Naive thymus-derived CD4-positive, alpha-beta T cell (primary cell): ENCODE data around the gene KCTD12. TPM values are rescaled to one million over a fixed set of nuclear protein-coding genes. Genes with fewer than 3 reads are reported as not detected.

ENCODE experiments used
- ATAC-seq: fragments of 150-1000 bp; cut with Tn5 transposase; 2 replicates; pipeline ENCODE4 v1.10.0; 2021; ENCODE audit warnings: mild to moderate bottlenecking, moderate library complexity
- CTCF ChIA-PET: fragments of 350-600 bp; sonication (Branson Sonifier 250); formaldehyde crosslinking; loops from one replicate; lab custom pipeline; 2021; ENCODE audit warnings: antibody characterized with exemption; lab: Charles Lee
- POLR2A ChIA-PET: fragments of 350-600 bp; sonication (Branson Sonifier 250); formaldehyde crosslinking; loops from one replicate; lab custom pipeline; 2021; ENCODE audit warnings: antibody characterized with exemption, inconsistent platforms; lab: Charles Lee
- DNase-seq, 9 donors: peaks; one replicate each; pipeline versions ENCODE4 v3.0.0 to v3.0.0-alpha.2; 2020 to 2022; ENCODE audit warnings: mixed read lengths in 1 of 9
- H3K27ac ChIP-seq: one replicate; pipeline ENCODE4 v1.7.0; 2013; ENCODE audit warnings: mild to moderate bottlenecking, low read depth, low read length, moderate library complexity
- H3K27me3 ChIP-seq, 2 donors: one replicate each; pipeline ENCODE4 v1.7.0; 2013; ENCODE audit warnings: low read length in 2 of 2, mild to moderate bottlenecking in 2 of 2, moderate library complexity in 2 of 2; ENCODE audit not compliant: control insufficient read depth in 2 of 2, insufficient read depth in 2 of 2
- H3K36me3 ChIP-seq, 3 experiments: 1 replicate in 2 of 3; 2 replicates in 1 of 3; pipeline ENCODE4 v1.7.0; 2013; ENCODE audit warnings: low read length in 3 of 3, mild to moderate bottlenecking in 3 of 3, moderate library complexity in 1 of 3; ENCODE audit not compliant: insufficient read depth in 3 of 3, control insufficient read depth in 2 of 3
- H3K4me1 ChIP-seq, 2 donors: one replicate each; pipeline ENCODE4 v1.7.0; 2013; ENCODE audit warnings: low read length in 2 of 2, mild to moderate bottlenecking in 2 of 2, moderate library complexity in 1 of 2; ENCODE audit not compliant: control insufficient read depth in 2 of 2, insufficient read depth in 2 of 2
- H3K4me3 ChIP-seq: 2 replicates; pipeline ENCODE4 v1.7.0; 2013; ENCODE audit warnings: mild to moderate bottlenecking, low read length
- H3K9me3 ChIP-seq, 3 experiments: 1 replicate in 2 of 3; 2 replicates in 1 of 3; pipeline ENCODE4 v1.7.0; 2013; ENCODE audit warnings: low read length in 3 of 3; ENCODE audit not compliant: control insufficient read depth in 2 of 3
- H3K27ac Mint-ChIP-seq, 9 donors: one replicate each; pipeline ENCODE4 v1.8.0; 2020 to 2022; ENCODE audit warnings: mixed read lengths in 9 of 9, mild to moderate bottlenecking in 8 of 9, moderate library complexity in 5 of 9, inconsistent platforms in 2 of 9
- H3K27me3 Mint-ChIP-seq, 5 donors: one replicate each; pipeline ENCODE4 v1.8.0; 2021 to 2022; ENCODE audit warnings: mixed read lengths in 5 of 5, mild to moderate bottlenecking in 1 of 5
- H3K36me3 Mint-ChIP-seq, 5 donors: one replicate each; pipeline ENCODE4 v1.8.0; 2020 to 2022; ENCODE audit warnings: mixed read lengths in 5 of 5, mild to moderate bottlenecking in 3 of 5, inconsistent platforms in 1 of 5
- H3K4me1 Mint-ChIP-seq, 7 donors: one replicate each; pipeline ENCODE4 v1.8.0; 2020 to 2022; ENCODE audit warnings: mixed read lengths in 7 of 7, mild to moderate bottlenecking in 3 of 7, inconsistent platforms in 1 of 7
- H3K4me3 Mint-ChIP-seq, 10 donors: one replicate each; pipeline ENCODE4 v1.8.0; 2020 to 2022; ENCODE audit warnings: mild to moderate bottlenecking in 10 of 10, mixed read lengths in 10 of 10, moderate library complexity in 6 of 10, inconsistent platforms in 2 of 10
- H3K9me3 Mint-ChIP-seq, 11 donors: one replicate each; pipeline ENCODE4 v1.8.0; 2020 to 2022; ENCODE audit warnings: mixed read lengths in 11 of 11, mild to moderate bottlenecking in 4 of 11, inconsistent platforms in 1 of 11, moderate library complexity in 1 of 11
- intact Hi-C, 2 donors: fragments of 100-400 bp; cut with micrococcal nuclease; formaldehyde crosslinking; loops; one replicate each; pipeline ENCODE4 v1.15.1; 2023
- polyA plus RNA-seq, 2 donors: library from polyadenylated mRNA; unstranded; fragments of 300-500 nt; fragmentation: Illumina TruSeq; gene quantifications; one replicate each; pipeline ENCODE4 v1.2.3, GENCODE V29; 2021
- total RNA-seq, 6 experiments: library from RNA in 5 of 6; stranded (reverse) in 5 of 6; gene quantifications; 1 replicate in 5 of 6; 2 replicates in 1 of 6; pipeline ENCODE4 v1.2.3 and lab custom pipeline; 2021 to 2026

KCTD12 gene
- total and polyA plus RNA-seq, 7 experiments from 2014 or later = 0.61 to 48.0 (median 10.2) TPM

DNA sequence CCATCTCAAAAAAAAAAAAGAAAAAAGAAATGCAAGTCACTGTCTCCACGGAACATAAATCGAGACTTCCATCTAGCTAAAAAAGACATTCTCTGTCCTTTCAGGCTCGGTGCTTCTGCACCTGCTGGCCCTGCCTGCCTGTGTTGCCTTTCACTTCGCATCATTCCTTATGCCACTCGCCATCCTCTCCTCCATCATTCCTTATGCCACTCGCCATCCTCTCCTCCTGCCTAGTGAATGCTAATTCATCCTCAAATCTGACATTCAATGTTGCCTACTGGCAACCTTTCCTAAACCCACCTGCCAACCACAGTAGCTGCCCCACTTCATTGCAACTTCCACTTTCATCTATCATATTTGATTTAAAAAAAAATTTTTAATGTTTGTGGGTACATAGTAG, 36.7 kb downstream of the KCTD12 start:
- Mint-ChIP-seq H3K27me3 (peaks cover 0 to 2% (median 0%) of the 10 kb centered on the region in 5 donors), H3K4me1 (peaks cover 0 to 2% (median 0%) of the 10 kb centered on the region in 7 donors)

GRCh38 chr13:76848596-76848995, 37.6 kb downstream of the KCTD12 start:
- intact Hi-C loops = no loop called here
- H3K4me3 ChIP-seq = no peak overlapping the region
- Mint-ChIP-seq H3K4me1 (peaks cover 0 to 2% (median 0%) of the 10 kb centered on the region in 7 donors), H3K36me3 (no peaks in the 10 kb centered on the region), H3K9me3 (no peaks in the 10 kb centered on the region), H3K27ac (no peak overlapping the region), H3K27me3 (peaks cover 0 to 2% (median 0%) of the 10 kb centered on the region in 5 donors), H3K4me3 (no peak overlapping the region)
- no peaks in the 10 kb centered on the region for H3K36me3 ChIP-seq
- POLR2A ChIA-PET = interaction anchor here (0.8 to 1.4 kb wide), 2 partner anchors 20 to 38 kb away, joined by 3 to 4 read pairs; partner anchors contain the start of gene KCTD12
- H3K27me3 ChIP-seq = no peaks in the 10 kb centered on the region
- no peaks in the 10 kb centered on the region for H3K9me3 ChIP-seq
- no peak for DNase-seq
- no peaks in the 10 kb centered on the region for H3K4me1 ChIP-seq
- CTCF ChIA-PET = no interaction called here
- ATAC-seq = no peak
- no peak overlapping the region for H3K27ac ChIP-seq

More for the DNA sequence above, 36.7 kb downstream of the KCTD12 start:
- Mint-ChIP-seq H3K9me3 (no peaks in the 10 kb centered on the region), H3K27ac (no peak overlapping the region), H3K36me3 (no peaks in the 10 kb centered on the region), H3K4me3 (no peak overlapping the region)
- DNase-seq (no peak), ATAC-seq (no peak)
- Histone ChIP-seq H3K9me3 (no peaks in the 10 kb centered on the region), H3K36me3 (no peaks in the 10 kb centered on the region), H3K27me3 (no peaks in the 10 kb centered on the region), H3K4me1 (no peaks in the 10 kb centered on the region), H3K27ac (no peak overlapping the region), H3K4me3 (no peak overlapping the region)
- ChIA-PET CTCF (no interaction called here), POLR2A (no interaction called here)
- intact Hi-C loops = no loop called here

- Histone ChIP-seq H3K36me3 (no peaks in the 10 kb centered on the region), H3K4me3 (no peak overlapping the region), H3K4me1 (no peaks in the 10 kb centered on the region), H3K27ac (no peak overlapping the region), H3K27me3 (no peaks in the 10 kb centered on the region), H3K9me3 (no peaks in the 10 kb centered on the region)
- Mint-ChIP-seq H3K36me3 (no peaks in the 10 kb centered on the region), H3K4me3 (no peak overlapping the region), H3K27me3 (peaks cover 0 to 6% (median 6%) of the 10 kb centered on the region in 5 donors), H3K4me1 (peaks cover 0 to 2% (median 0%) of the 10 kb centered on the region in 7 donors), H3K27ac (no peak overlapping the region), H3K9me3 (peaks cover 0 to 3% (median 0%) of the 10 kb centered on the region in 11 donors)
- DNase-seq (no peak), ATAC-seq (no peak)
- intact Hi-C loops = no loop called here
- CTCF ChIA-PET = no interaction called here
- POLR2A ChIA-PET = no interaction called here
These were observed 39.8 kb downstream of the KCTD12 start for GRCh38 chr13:76846363-76846762.

GRCh38 chr13:76845865-76846264, 40.3 kb downstream of the KCTD12 start:
- Histone ChIP-seq H3K4me3 (no peak overlapping the region), H3K27ac (no peak overlapping the region), H3K36me3 (no peaks in the 10 kb centered on the region), H3K4me1 (no peaks in the 10 kb centered on the region), H3K9me3 (no peaks in the 10 kb centered on the region), H3K27me3 (no peaks in the 10 kb centered on the region)
- Mint-ChIP-seq H3K9me3 (peaks cover 0 to 3% (median 0%) of the 10 kb centered on the region in 11 donors), H3K36me3 (no peaks in the 10 kb centered on the region), H3K27me3 (peaks cover 0 to 6% (median 6%) of the 10 kb centered on the region in 5 donors), H3K4me1 (peaks cover 0 to 2% (median 0%) of the 10 kb centered on the region in 7 donors), H3K27ac (no peak overlapping the region), H3K4me3 (no peak overlapping the region)
- intact Hi-C loops = no loop called here
- POLR2A ChIA-PET = no interaction called here
- ATAC-seq = no peak
- CTCF ChIA-PET = no interaction called here
- DNase-seq = no peak

GRCh38 chr13:76845367-76845766, 40.8 kb downstream of the KCTD12 start:
- Mint-ChIP-seq H3K9me3 (peaks cover 0 to 3% (median 0%) of the 10 kb centered on the region in 11 donors), H3K27me3 (peaks cover 0 to 10% (median 6%) of the 10 kb centered on the region in 5 donors), H3K4me3 (no peak overlapping the region), H3K36me3 (no peaks in the 10 kb centered on the region), H3K27ac (no peak overlapping the region), H3K4me1 (peaks cover 0 to 2% (median 0%) of the 10 kb centered on the region in 7 donors)
- Histone ChIP-seq H3K27ac (no peak overlapping the region), H3K27me3 (no peaks in the 10 kb centered on the region), H3K9me3 (no peaks in the 10 kb centered on the region), H3K4me3 (no peak overlapping the region), H3K36me3 (no peaks in the 10 kb centered on the region), H3K4me1 (no peaks in the 10 kb centered on the region)
- DNase-seq = no peak
- no peak for ATAC-seq
- POLR2A ChIA-PET = no interaction called here
- CTCF ChIA-PET = no interaction called here
- intact Hi-C loops = no loop called here

- Mint-ChIP-seq H3K27me3 (peaks cover 15 to 24% (median 18%) of the 10 kb centered on the region in 5 donors), H3K36me3 (no peaks in the 10 kb centered on the region)
These were observed 48.4 kb downstream of the KCTD12 start for GRCh38 chr13:76837801-76838200.

GRCh38 chr13:76836311-76836710, 49.9 kb downstream of the KCTD12 start:
- Mint-ChIP-seq H3K4me3 (no peak overlapping the region), H3K36me3 (no peaks in the 10 kb centered on the region), H3K4me1 (no peaks in the 10 kb centered on the region), H3K27me3 (peaks cover 12 to 20% (median 17%) of the 10 kb centered on the region in 5 donors), H3K9me3 (no peaks in the 10 kb centered on the region), H3K27ac (no peak overlapping the region)
- intact Hi-C loops = no loop called here
- no peak for DNase-seq
- ChIA-PET POLR2A (no interaction called here), CTCF (no interaction called here)
- no peak overlapping the region for H3K27ac ChIP-seq
- no peak overlapping the region for H3K4me3 ChIP-seq
- no peaks in the 10 kb centered on the region for H3K4me1 ChIP-seq
- H3K36me3 ChIP-seq = no peaks in the 10 kb centered on the region
- no peaks in the 10 kb centered on the region for H3K9me3 ChIP-seq
- no peaks in the 10 kb centered on the region for H3K27me3 ChIP-seq
- ATAC-seq = no peak

More at GRCh38 chr13:76837801-76838200, 48.4 kb downstream of the KCTD12 start:
- intact Hi-C loops = no loop called here
- ChIA-PET POLR2A (no interaction called here), CTCF (no interaction called here)
- H3K4me1 ChIP-seq = no peaks in the 10 kb centered on the region
- Mint-ChIP-seq H3K9me3 (peaks cover 0 to 3% (median 0%) of the 10 kb centered on the region in 11 donors), H3K27ac (no peak overlapping the region), H3K4me3 (no peak overlapping the region), H3K4me1 (no peaks in the 10 kb centered on the region)
- no peak overlapping the region for H3K4me3 ChIP-seq
- H3K27ac ChIP-seq = no peak overlapping the region
- H3K36me3 ChIP-seq = no peaks in the 10 kb centered on the region
- DNase-seq (no peak), ATAC-seq (no peak)
- no peaks in the 10 kb centered on the region for H3K9me3 ChIP-seq
- H3K27me3 ChIP-seq = no peaks in the 10 kb centered on the region
